GM19023 (cell line): ENCODE measurements around the gene CH25H.

ENCODE experiments used
- ATAC-seq: cut with Tn5 transposase; IDR thresholded peaks from one replicate; pipeline ENCODE4 v1.9.1; 2021; ENCODE audit warnings: mild to moderate bottlenecking, moderate library complexity; ENCODE audit not compliant: unreplicated experiment

CH25H gene

DNA sequence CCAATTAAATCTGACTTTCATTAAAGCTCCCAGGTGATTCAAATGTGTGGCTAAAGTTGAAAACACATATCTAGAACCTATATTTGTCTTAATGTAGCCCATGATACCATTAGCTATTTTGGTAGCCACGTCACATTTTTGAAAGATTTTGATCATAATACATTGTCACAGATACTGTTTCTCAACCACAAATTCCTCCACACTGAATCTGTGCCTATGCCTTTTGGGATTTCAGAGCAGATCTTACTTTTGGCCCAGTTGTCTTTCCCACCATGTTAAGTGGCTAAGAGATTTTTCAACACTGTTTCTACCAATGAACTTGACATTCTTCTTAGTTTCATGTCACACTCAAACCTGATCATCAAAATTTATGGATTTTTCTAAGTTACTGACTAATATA, 47.4 kb downstream of the CH25H start:
- no peak for ATAC-seq

DNA sequence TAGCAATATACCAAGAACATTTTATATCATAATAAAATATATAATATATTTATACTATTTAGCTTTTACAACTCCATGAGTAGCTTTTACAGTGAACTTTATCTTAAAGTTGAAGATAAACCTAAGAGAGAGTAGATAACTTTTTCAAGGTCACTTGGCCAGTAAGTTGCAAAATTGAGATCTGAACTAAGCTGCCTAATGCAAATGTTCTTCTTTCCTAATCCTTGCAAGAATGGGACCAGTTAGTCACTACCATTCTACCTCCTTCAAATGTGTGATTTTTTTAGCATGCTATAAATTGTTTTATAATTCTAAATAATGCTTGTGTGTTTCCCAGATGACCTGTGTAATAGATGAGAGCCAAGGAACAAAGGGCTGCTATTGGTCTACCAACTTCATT, 47.8 kb downstream of the CH25H start:
- no peak for ATAC-seq

DNA sequence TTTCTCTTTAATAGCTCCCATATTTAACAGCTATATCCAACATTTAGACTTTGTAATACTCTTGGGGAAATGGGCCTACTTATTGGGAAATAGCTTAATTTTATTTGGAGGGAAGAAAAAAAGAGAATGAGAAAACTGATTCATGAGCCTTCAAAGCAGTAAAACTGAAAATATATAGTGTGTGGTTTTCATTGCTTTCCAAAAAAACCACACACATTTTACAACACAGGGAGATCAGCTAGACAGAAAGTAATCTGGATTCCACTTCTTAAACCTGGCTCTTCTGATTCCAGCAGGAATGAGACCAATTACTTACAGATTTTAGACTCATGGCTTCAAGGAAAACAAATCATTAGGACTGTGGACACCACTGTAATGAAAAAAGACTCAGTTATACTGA, 48.7 kb downstream of the CH25H start:
- no peak for ATAC-seq

DNA sequence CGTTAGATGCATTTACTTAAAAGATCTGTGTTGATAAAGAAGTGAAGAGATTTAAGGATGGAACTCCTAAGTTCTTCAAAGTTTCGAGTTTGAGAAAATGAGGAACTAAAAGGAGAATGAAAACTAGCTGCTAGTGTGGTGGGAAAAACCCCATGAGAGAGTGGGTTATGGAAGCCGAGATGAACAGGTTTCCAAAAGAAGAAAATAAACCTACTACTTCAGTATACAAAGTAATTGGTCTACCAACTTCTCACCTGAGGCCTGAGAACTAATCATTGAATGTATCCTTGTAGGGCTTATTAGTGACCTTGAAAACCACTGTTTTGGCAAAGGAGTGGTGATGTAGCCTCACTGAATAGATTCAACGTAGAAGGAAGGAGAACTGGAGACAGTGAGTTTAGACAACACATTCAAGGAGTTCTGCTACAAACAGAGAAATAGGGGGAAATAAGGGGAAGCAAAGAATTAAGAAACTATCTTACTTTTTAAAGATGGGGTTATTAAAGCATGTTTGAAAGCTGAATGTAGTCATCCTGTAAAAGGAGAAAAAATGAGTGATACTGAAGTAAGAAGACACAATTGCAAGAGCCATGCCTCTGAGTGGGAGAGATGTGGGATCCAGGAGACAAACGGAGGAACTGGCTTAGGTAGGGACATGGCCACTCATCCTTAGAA, 50.8 kb downstream of the CH25H start:
- ATAC-seq: no peak
